ENCODE data around the gene SLC23A1.

SLC23A1 gene

GRCh38 chr5:139383275-139383992 is at the start of gene SLC23A1:
SLC23A1 (minus strand) TSS chr5:139383297; CDS start chr5:139383253, 44 bp downstream.
- Histone ChIP-seq H3K36me3 (no peaks in the 10 kb centered on the region), H3K9me3 (ENCODE audit: severe bottlenecking) (no peaks in the 10 kb centered on the region), H3K27me3 (ENCODE audit: insufficient read depth, low read depth, severe bottlenecking) (no peaks in the 10 kb centered on the region), H3K27ac (peak within 1 kb of the TSS; percentile 2; the same call in 1 of the 2 replicates), H3K4me3 (ENCODE audit: low read depth, low read length) (no peak within 1 kb of the TSS)
- TF ChIP-seq CTCF (IDR thresholded peaks at IDR 0.05; ENCODE audit: low read depth, low read length) = no peak
- DNase-seq = no peak

GRCh38 chr5:139431706-139432105 is 48.6 kb upstream of the SLC23A1 start:
- no peak for DNase-seq
- H3K4me3 ChIP-seq (ENCODE audit: low read depth, low read length) = no peak overlapping the region
- H3K36me3 ChIP-seq = peaks cover 7% of the 10 kb centered on the region
- H3K9me3 ChIP-seq (ENCODE audit: severe bottlenecking) = no peaks in the 10 kb centered on the region
- H3K27ac ChIP-seq = no peak overlapping the region
- TF ChIP-seq CTCF (IDR thresholded peaks at IDR 0.05; ENCODE audit: low read depth, low read length) = no peak
- H3K27me3 ChIP-seq (ENCODE audit: insufficient read depth, low read depth, severe bottlenecking) = no peaks in the 10 kb centered on the region

GRCh38 chr5:139430015-139430414 is 46.9 kb upstream of the SLC23A1 start:
- Histone ChIP-seq H3K4me3 (ENCODE audit: low read depth, low read length) (no peak overlapping the region), H3K36me3 (peaks cover 10% of the 10 kb centered on the region), H3K27me3 (ENCODE audit: insufficient read depth, low read depth, severe bottlenecking) (no peaks in the 10 kb centered on the region), H3K27ac (no peak overlapping the region), H3K9me3 (ENCODE audit: severe bottlenecking) (no peaks in the 10 kb centered on the region)
- DNase-seq = no peak
- TF ChIP-seq CTCF (IDR thresholded peaks at IDR 0.05; ENCODE audit: low read depth, low read length) = no peak

- no peak for TF ChIP-seq CTCF (IDR thresholded peaks at IDR 0.05; ENCODE audit: low read depth, low read length)
- no peak overlapping the region for H3K27ac ChIP-seq
- DNase-seq = no peak
- H3K27me3 ChIP-seq (ENCODE audit: insufficient read depth, low read depth, severe bottlenecking) = no peaks in the 10 kb centered on the region
- H3K36me3 ChIP-seq = peaks cover 14% of the 10 kb centered on the region
- no peak overlapping the region for H3K4me3 ChIP-seq (ENCODE audit: low read depth, low read length)
- no peaks in the 10 kb centered on the region for H3K9me3 ChIP-seq (ENCODE audit: severe bottlenecking)
These were observed 43.2 kb upstream of the SLC23A1 start for GRCh38 chr5:139426203-139426885.

- no peak overlapping the region for H3K27ac ChIP-seq
- H3K36me3 ChIP-seq = peaks cover 14% of the 10 kb centered on the region
- DNase-seq = no peak
- no peak for TF ChIP-seq CTCF (IDR thresholded peaks at IDR 0.05; ENCODE audit: low read depth, low read length)
- H3K27me3 ChIP-seq (ENCODE audit: insufficient read depth, low read depth, severe bottlenecking) = no peaks in the 10 kb centered on the region
- H3K9me3 ChIP-seq (ENCODE audit: severe bottlenecking) = no peaks in the 10 kb centered on the region
- H3K4me3 ChIP-seq (ENCODE audit: low read depth, low read length) = no peak overlapping the region
These were observed 42.4 kb upstream of the SLC23A1 start for GRCh38 chr5:139425497-139425896.
